ENCODE data around the gene NEDD8.
A peak's percentile ranks its signal among the peaks of the same experiment; 100 is the strongest.

NEDD8 gene

GRCh38 chr14:24271834-24272263, 39.7 kb upstream of the NEDD8 start:
- H3K4me3 ChIP-seq (ENCODE audit: low read depth, low read length): peak overlapping the region; percentile 85
- no peak for DNase-seq (ENCODE audit: low read depth)
- TF ChIP-seq POLR2A (IDR thresholded peaks at IDR 0.05; ENCODE audit: extremely low read depth, insufficient read length) (no peak), CTCF (IDR thresholded peaks at IDR 0.05; ENCODE audit: low read depth, low read length) (no peak), MYC (IDR thresholded peaks at IDR 0.05; ENCODE audit: low read depth, low read length) (no peak; the same call in 1 of the 2 replicates)
- TF ChIP-seq, protein P1, sequence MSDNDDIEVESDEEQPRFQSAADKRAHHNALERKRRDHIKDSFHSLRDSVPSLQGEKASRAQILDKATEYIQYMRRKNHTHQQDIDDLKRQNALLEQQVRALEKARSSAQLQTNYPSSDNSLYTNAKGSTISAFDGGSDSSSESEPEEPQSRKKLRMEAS (IDR thresholded peaks at IDR 0.05; ENCODE audit: low read depth, low read length): no peak

GRCh38 chr14:24271134-24271833, 39.1 kb upstream of the NEDD8 start, which contains the start of gene RABGGTA:
RABGGTA (minus strand) TSS chr14:24271597; CDS start chr14:24271115, 482 bp downstream.
- peak; percentile 70 for TF ChIP-seq POLR2A (IDR thresholded peaks at IDR 0.05; ENCODE audit: extremely low read depth, insufficient read length)
- TF ChIP-seq CTCF (IDR thresholded peaks at IDR 0.05; ENCODE audit: low read depth, low read length): peak; percentile 63
- TF ChIP-seq, protein P1 (IDR thresholded peaks at IDR 0.05; ENCODE audit: low read depth, low read length): peak; percentile 77
- peak; percentile 52; the same call in 1 of the 2 replicates for TF ChIP-seq MYC (IDR thresholded peaks at IDR 0.05; ENCODE audit: low read depth, low read length)
- H3K4me3 ChIP-seq (ENCODE audit: low read depth, low read length): peak within 1 kb of the TSS; percentile 85
- DNase-seq (ENCODE audit: low read depth): peak; percentile 92

- DNase-seq (ENCODE audit: low read depth): no peak
- TF ChIP-seq, protein P1 (IDR thresholded peaks at IDR 0.05; ENCODE audit: low read depth, low read length): no peak
- TF ChIP-seq MYC (IDR thresholded peaks at IDR 0.05; ENCODE audit: low read depth, low read length) (no peak), CTCF (IDR thresholded peaks at IDR 0.05; ENCODE audit: low read depth, low read length) (no peak), POLR2A (IDR thresholded peaks at IDR 0.05; ENCODE audit: extremely low read depth, insufficient read length) (no peak)
- peak overlapping the region; percentile 80 for H3K4me3 ChIP-seq (ENCODE audit: low read depth, low read length)
Measured at GRCh38 chr14:24270537-24271133, 38.5 kb upstream of the NEDD8 start.

DNA sequence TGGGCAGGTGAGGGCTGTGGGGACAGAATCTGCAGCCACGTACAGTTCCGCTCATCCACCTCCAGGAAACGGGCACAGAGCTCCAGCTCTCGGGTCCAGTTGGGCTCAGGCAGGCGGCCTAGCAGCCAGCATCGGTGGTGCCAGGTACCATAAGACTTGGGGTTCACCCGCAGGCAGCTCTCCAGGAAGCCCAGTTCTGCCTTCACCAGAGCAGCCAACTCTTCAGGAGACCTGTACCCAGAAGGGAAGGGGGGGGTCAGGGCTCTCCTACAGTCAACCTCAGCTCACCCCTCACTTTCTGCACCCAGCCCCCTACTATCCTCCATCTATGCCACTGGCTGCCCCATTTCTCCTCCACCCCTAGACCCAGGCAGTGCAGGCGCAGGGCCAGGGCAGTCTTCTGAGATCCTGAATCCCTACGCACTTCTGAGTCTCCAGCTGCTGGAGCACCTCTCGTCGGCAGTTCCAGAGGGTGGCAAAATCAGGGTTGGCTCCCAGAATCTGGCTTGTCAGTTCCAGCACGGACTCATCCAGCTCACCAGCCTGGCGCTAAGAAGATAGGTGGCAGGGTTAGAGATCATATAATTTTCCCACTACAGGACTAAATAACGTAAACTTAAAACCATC, 37.9 kb upstream of the NEDD8 start:
- no peak for TF ChIP-seq MYC (IDR thresholded peaks at IDR 0.05; ENCODE audit: low read depth, low read length)
- TF ChIP-seq, protein P1 (IDR thresholded peaks at IDR 0.05; ENCODE audit: low read depth, low read length): no peak
- TF ChIP-seq CTCF (IDR thresholded peaks at IDR 0.05; ENCODE audit: low read depth, low read length): no peak
- no peak for TF ChIP-seq POLR2A (IDR thresholded peaks at IDR 0.05; ENCODE audit: extremely low read depth, insufficient read length)
- no peak overlapping the region for H3K4me3 ChIP-seq (ENCODE audit: low read depth, low read length)
- no peak for DNase-seq (ENCODE audit: low read depth)

- TF ChIP-seq POLR2A (IDR thresholded peaks at IDR 0.05; ENCODE audit: extremely low read depth, insufficient read length): no peak
- TF ChIP-seq MYC (IDR thresholded peaks at IDR 0.05; ENCODE audit: low read depth, low read length): no peak
- TF ChIP-seq, protein P1 (IDR thresholded peaks at IDR 0.05; ENCODE audit: low read depth, low read length): no peak
- TF ChIP-seq CTCF (IDR thresholded peaks at IDR 0.05; ENCODE audit: low read depth, low read length): no peak
Measured at GRCh38 chr14:24269368-24269767, 37.2 kb upstream of the NEDD8 start.

More at GRCh38 chr14:24269368-24269767, 37.2 kb upstream of the NEDD8 start:
- no peak overlapping the region for H3K4me3 ChIP-seq (ENCODE audit: low read depth, low read length)
- DNase-seq (ENCODE audit: low read depth): no peak

Data from NB4 (cell line).